ENCODE measurements around the gene UBE2G1. TPM values are rescaled to one million over a fixed set of nuclear protein-coding genes. Genes with fewer than 3 reads are reported as not detected.

The UBE2G1 gene
- total RNA-seq, 4 donors from 2014 or later, result 50.9 to 77.5 (median 67.9) TPM

GRCh38 chr17:4397840-4398239, 31.4 kb upstream of the UBE2G1 start:
- ATAC-seq, result no peak
- 80% methylated on average over 2 of the region's 6 CpGs; no CpG with 5 or more reads in 1 of the 2 donors for WGBS, 2 donors (ENCODE audit: low coverage in 1 of 2)

DNA sequence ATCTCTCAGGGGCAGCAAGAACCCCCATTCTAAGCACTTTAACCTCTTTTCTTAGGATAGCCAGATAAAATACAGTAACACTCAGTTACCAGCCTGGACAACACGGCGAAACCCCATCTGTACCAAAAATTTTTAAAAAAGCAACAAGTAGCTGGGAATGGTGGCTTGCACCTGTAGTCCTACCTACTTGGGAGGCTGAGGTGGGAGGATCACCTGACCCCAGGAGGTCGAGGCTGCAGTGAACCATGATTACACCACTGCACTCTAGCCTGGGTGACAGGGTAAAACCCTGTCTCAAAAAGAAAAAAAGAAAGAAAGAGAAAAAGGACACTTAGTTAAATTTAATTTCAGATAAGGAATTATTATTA, 28.6 kb upstream of the UBE2G1 start:
- no peak overlapping the region for H3K27ac ChIP-seq
- TF ChIP-seq EP300 (IDR thresholded peaks at IDR 0.05) (no peak), POLR2A (IDR thresholded peaks at IDR 0.05) (no peak), CTCF (IDR thresholded peaks at IDR 0.05) (no peak), POLR2AphosphoS5 (IDR thresholded peaks at IDR 0.05) (no peak)
- H3K9me3 ChIP-seq, result no peaks in the 10 kb centered on the region
- no peaks in the 10 kb centered on the region for H3K36me3 ChIP-seq
- H3K27me3 ChIP-seq, result peaks cover 4% of the 10 kb centered on the region
- WGBS, 2 donors (ENCODE audit: low coverage in 1 of 2), result 71 to 88% methylated on average over 1 to 3 of the region's 3 CpGs
- H3K4me3 ChIP-seq, result no peak overlapping the region
- ATAC-seq, result no peak
- no peaks in the 10 kb centered on the region for H3K4me1 ChIP-seq

More at GRCh38 chr17:4397840-4398239, 31.4 kb upstream of the UBE2G1 start:
- Histone ChIP-seq H3K4me1 (no peaks in the 10 kb centered on the region), H3K27ac (no peak overlapping the region), H3K9me3 (no peaks in the 10 kb centered on the region), H3K4me3 (no peak overlapping the region), H3K36me3 (no peaks in the 10 kb centered on the region), H3K27me3 (no peaks in the 10 kb centered on the region)
- TF ChIP-seq POLR2AphosphoS5 (IDR thresholded peaks at IDR 0.05) (no peak), EP300 (IDR thresholded peaks at IDR 0.05) (no peak), CTCF (IDR thresholded peaks at IDR 0.05) (no peak), POLR2A (IDR thresholded peaks at IDR 0.05) (no peak)

DNA sequence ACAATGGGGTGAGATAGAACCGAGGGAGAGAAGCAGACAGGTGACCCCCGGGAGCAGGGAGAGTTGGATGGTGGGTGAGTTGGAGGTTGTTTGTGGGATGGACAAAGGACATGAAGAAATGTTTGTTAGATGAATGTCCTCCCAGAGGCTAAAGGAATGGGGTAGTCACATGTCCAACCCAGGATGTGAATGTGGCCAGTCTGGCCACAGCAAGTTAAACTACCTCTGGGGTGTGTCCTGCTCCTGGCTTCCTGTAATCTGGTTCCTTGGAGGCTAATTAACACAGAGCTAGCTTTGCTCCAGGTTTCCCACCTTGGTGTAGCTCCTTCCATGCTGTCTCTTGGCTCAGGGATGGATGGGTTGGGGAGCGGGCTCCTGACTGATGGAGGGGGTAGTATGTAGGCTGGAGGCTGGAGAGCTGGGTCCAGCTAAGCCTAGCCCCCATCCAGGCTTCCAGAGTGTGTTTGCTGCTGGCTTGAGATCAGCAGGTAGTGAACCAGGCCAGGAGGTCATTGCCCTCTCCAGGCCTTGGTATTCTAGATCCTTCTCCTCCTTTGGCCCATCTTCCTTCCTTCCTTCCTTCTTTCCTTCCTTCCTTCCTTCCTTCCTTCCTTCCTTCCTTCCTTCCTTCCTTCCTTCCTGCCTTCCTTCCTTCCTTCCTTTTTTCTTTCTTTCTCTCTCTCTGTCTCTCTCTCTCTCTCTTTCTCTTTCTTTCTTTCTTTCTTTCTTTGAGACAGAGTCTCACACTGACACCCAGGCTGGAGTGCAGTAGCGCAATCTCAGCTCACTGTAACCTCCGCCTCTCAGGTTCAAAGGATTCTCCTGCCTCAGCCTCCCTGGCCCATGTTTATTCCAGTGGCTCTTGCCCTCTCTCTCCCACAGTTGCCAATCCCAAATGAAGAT, 28.0 kb upstream of the UBE2G1 start:
- H3K27ac ChIP-seq, result no peak overlapping the region
- TF ChIP-seq EP300 (IDR thresholded peaks at IDR 0.05) (no peak), POLR2A (IDR thresholded peaks at IDR 0.05) (no peak), CTCF (IDR thresholded peaks at IDR 0.05) (no peak), POLR2AphosphoS5 (IDR thresholded peaks at IDR 0.05) (no peak)
- no peak overlapping the region for H3K4me3 ChIP-seq
- peaks cover 4% of the 10 kb centered on the region for H3K27me3 ChIP-seq
- 88 to 93% methylated on average over 2 to 4 of the region's 5 CpGs for whole genome bisulfite sequencing, 2 donors (ENCODE audit: low coverage in 1 of 2)
- H3K9me3 ChIP-seq, result no peaks in the 10 kb centered on the region
- ATAC-seq, result no peak
- H3K36me3 ChIP-seq, result no peaks in the 10 kb centered on the region
- no peaks in the 10 kb centered on the region for H3K4me1 ChIP-seq

- no peak for ATAC-seq
- H3K36me3 ChIP-seq, result no peaks in the 10 kb centered on the region
- no peaks in the 10 kb centered on the region for H3K9me3 ChIP-seq
- H3K4me3 ChIP-seq, result no peak overlapping the region
- no peak overlapping the region for H3K27ac ChIP-seq
- 76 to 87% methylated on average over 3 of the region's 7 CpGs for WGBS, 2 donors (ENCODE audit: low coverage in 1 of 2)
- H3K27me3 ChIP-seq, result peaks cover 4% of the 10 kb centered on the region
- no peaks in the 10 kb centered on the region for H3K4me1 ChIP-seq
- TF ChIP-seq EP300 (IDR thresholded peaks at IDR 0.05) (no peak), CTCF (IDR thresholded peaks at IDR 0.05) (no peak), POLR2AphosphoS5 (IDR thresholded peaks at IDR 0.05) (no peak), POLR2A (IDR thresholded peaks at IDR 0.05) (no peak)
Observed at GRCh38 chr17:4393806-4394205, 27.3 kb upstream of the UBE2G1 start.

- no peak overlapping the region for H3K4me3 ChIP-seq
- WGBS, 2 donors (ENCODE audit: low coverage in 1 of 2), result 66% methylated on average over 5 of the region's 8 CpGs; no CpG with 5 or more reads in 1 of the 2 donors
- TF ChIP-seq CTCF (IDR thresholded peaks at IDR 0.05) (no peak), POLR2AphosphoS5 (IDR thresholded peaks at IDR 0.05) (no peak), POLR2A (IDR thresholded peaks at IDR 0.05) (no peak), EP300 (IDR thresholded peaks at IDR 0.05) (no peak)
- H3K27me3 ChIP-seq, result peaks cover 4% of the 10 kb centered on the region
- no peak for ATAC-seq
- H3K4me1 ChIP-seq, result no peaks in the 10 kb centered on the region
- H3K9me3 ChIP-seq, result no peaks in the 10 kb centered on the region
- H3K36me3 ChIP-seq, result no peaks in the 10 kb centered on the region
- no peak overlapping the region for H3K27ac ChIP-seq
Observed at GRCh38 chr17:4389079-4389478, 22.6 kb upstream of the UBE2G1 start.
